Hepatocyte (in vitro differentiated cells): ENCODE data around the gene MAD1L1. TPM values are rescaled to one million over a fixed set of nuclear protein-coding genes. Genes with fewer than 3 reads are reported as not detected.

ENCODE experiments used
- DNase-seq: peaks from one replicate; pipeline ENCODE4 v3.0.0-alpha.2; 2016; ENCODE audit warnings: low spot score
- H2AFZ ChIP-seq: fragments of 200-600 bp; sonication (generic); 2 replicates; pipeline ENCODE4 v1.6.0; 2016; ENCODE audit warnings: antibody characterized with exemption, mild to moderate bottlenecking
- H3K27ac ChIP-seq: fragments of 200-600 bp; sonication (generic); 2 replicates; pipeline ENCODE4 v1.5.1; 2016; ENCODE audit warnings: mild to moderate bottlenecking
- H3K27me3 ChIP-seq: fragments of 200-600 bp; sonication (generic); 2 replicates; pipeline ENCODE4 v1.6.1; 2016
- H3K36me3 ChIP-seq: fragments of 200-600 bp; sonication (generic); replicated peaks from 2 replicates; pipeline ENCODE4 v1.5.1; 2016; ENCODE audit warnings: low read depth; ENCODE audit not compliant: insufficient read depth
- H3K4me1 ChIP-seq: fragments of 200-600 bp; sonication (generic); 2 replicates; pipeline ENCODE4 v1.5.1; 2016; ENCODE audit warnings: mild to moderate bottlenecking, moderate library complexity; ENCODE audit not compliant: insufficient read depth
- H3K4me2 ChIP-seq: fragments of 200-600 bp; sonication (generic); 2 replicates; pipeline ENCODE4 v1.6.0; 2016
- H3K4me3 ChIP-seq: fragments of 200-600 bp; sonication (generic); 2 replicates; pipeline ENCODE4 v1.5.1; 2016; ENCODE audit warnings: mild to moderate bottlenecking
- H3K79me2 ChIP-seq: fragments of 200-600 bp; sonication (generic); 2 replicates; pipeline ENCODE4 v1.6.0; 2017; ENCODE audit warnings: mild to moderate bottlenecking
- H3K9me2 ChIP-seq: fragments of 200-600 bp; sonication (generic); replicated peaks from 2 replicates; pipeline ENCODE4 v1.6.0; 2017; ENCODE audit warnings: mild to moderate bottlenecking; ENCODE audit not compliant: insufficient read depth
- H3K9me3 ChIP-seq: fragments of 200-600 bp; sonication (generic); 2 replicates; pipeline ENCODE4 v1.5.1; 2016; ENCODE audit warnings: low read depth, mild to moderate bottlenecking
- H4K20me1 ChIP-seq: fragments of 200-600 bp; sonication (generic); 2 replicates; pipeline ENCODE4 v1.6.0; 2016; ENCODE audit warnings: mild to moderate bottlenecking; ENCODE audit not compliant: insufficient read depth, poor library complexity, severe bottlenecking
- EZH2 ChIP-seq: fragments of 200-600 bp; sonication (generic); IDR thresholded peaks from 2 replicates; pipeline ENCODE4 v1.6.1; 2016; ENCODE audit warnings: antibody characterized with exemption, mild to moderate bottlenecking, borderline replicate concordance
- EZH2phosphoT487 ChIP-seq: fragments of 200-600 bp; sonication (generic); IDR thresholded peaks from one replicate; pipeline ENCODE4 v1.6.1; 2018; ENCODE audit warnings: antibody characterized with exemption, mild to moderate bottlenecking, low read depth, moderate library complexity; ENCODE audit not compliant: unreplicated experiment, severe bottlenecking
- WGBS: methylation state at CpG from one replicate; pipeline ENCODE4 v1.1.6; 2016; ENCODE audit warnings: low lambda C conversion rate; ENCODE audit errors: missing lambda C conversion rate; 5-methylcytosine and 5-hydroxymethylcytosine counted together
- polyA plus RNA-seq: library from polyadenylated mRNA; unstranded; fragments of >200 nt; fragmentation: Nextera tagmentation; extraction: Ambion mirVana; gene quantifications from 2 replicates; pipeline ENCODE4 v1.2.1, GENCODE V29; 2016
- total RNA-seq: library from RNA; depleted of rRNA; stranded (reverse); fragments of >200 nt; gene quantifications from 2 replicates; pipeline ENCODE4 v1.2.3, GENCODE V29; 2014
- TF ChIP-seq, protein P1 (sequence below): fragments of 200-600 bp; sonication (generic); IDR thresholded peaks from 2 replicates; pipeline ENCODE4 v1.5.1; 2016; ENCODE audit warnings: antibody characterized with exemption, mild to moderate bottlenecking; ENCODE audit not compliant: poor library complexity

MAD1L1 gene
- total and polyA plus RNA-seq, 2 experiments from 2014 or later: 30.7 to 31.0 TPM

DNA sequence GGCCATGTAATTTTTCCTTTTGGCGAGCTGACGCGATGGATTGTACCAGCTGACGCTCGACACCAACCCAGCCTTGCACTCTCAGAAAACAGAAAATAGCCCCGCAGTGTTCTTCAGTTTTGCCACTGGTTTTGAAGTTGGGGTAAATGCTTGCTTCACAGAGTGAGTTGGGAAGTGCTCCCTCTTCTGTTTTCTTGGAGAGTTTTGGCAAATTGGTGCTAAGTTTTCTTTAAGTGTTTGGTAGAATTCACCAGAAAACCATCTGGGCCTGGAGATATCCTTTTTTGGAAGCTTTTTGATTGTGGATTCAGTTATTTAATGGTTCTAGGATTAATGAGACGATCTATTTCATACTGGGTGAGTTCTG is 309.9 kb downstream of the MAD1L1 start:
- Histone ChIP-seq H3K4me3 (no peak overlapping the region), H3K9me3 (no peaks in the 10 kb centered on the region), H3K36me3 (no peaks in the 10 kb centered on the region), H3K9me2 (no peaks in the 10 kb centered on the region), H3K4me1 (no peaks in the 10 kb centered on the region), H4K20me1 (peaks cover 3% of the 10 kb centered on the region), H3K79me2 (no peaks in the 10 kb centered on the region), H3K4me2 (no peak overlapping the region), H2AFZ (no peak overlapping the region), H3K27ac (no peak overlapping the region), H3K27me3 (no peaks in the 10 kb centered on the region)
- WGBS: 97% methylated on average over 7 of the region's 7 CpGs
- DNase-seq: no peak
- TF ChIP-seq, protein P1, sequence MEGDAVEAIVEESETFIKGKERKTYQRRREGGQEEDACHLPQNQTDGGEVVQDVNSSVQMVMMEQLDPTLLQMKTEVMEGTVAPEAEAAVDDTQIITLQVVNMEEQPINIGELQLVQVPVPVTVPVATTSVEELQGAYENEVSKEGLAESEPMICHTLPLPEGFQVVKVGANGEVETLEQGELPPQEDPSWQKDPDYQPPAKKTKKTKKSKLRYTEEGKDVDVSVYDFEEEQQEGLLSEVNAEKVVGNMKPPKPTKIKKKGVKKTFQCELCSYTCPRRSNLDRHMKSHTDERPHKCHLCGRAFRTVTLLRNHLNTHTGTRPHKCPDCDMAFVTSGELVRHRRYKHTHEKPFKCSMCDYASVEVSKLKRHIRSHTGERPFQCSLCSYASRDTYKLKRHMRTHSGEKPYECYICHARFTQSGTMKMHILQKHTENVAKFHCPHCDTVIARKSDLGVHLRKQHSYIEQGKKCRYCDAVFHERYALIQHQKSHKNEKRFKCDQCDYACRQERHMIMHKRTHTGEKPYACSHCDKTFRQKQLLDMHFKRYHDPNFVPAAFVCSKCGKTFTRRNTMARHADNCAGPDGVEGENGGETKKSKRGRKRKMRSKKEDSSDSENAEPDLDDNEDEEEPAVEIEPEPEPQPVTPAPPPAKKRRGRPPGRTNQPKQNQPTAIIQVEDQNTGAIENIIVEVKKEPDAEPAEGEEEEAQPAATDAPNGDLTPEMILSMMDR: no peak
- no peak for TF ChIP-seq EZH2
- TF ChIP-seq EZH2phosphoT487: no peak

DNA sequence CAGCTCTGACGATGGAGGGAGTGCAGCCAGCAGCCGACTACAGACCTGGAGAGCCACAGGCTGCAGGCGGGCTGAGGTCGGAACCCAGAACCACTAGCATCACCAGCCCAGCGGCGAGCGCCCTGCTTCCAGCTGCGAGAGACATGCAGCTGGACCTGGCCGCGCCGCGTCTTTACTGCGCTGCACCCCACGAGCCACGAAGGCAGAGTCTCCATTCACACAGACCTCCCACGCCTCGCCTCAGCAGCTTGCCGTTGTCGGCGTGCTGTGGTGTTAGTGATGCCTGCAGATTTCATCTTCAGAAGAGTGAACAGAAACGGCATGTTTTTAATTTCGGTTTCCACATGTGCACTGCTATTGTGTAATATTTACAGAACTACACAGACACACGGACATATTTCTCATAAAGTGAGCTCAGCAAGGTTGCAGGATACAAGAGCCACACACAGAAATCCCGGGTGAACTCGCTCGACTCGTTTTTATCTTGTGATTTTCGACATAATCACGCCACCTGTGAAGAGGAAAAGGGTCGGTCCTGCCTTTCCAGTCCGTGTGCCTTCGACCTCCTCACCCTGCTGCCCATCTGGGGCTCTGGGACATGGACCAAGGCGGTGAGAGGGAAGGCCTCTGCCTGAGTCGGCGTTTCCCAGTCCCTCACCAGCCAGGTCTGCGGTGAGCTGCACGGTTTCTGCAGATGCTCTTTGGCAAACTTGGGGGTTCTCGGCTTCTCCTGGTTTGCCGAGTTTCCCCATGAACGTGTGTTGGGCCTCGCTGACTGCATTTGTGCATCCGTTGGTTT is 310.5 kb downstream of the MAD1L1 start:
- Histone ChIP-seq H3K27ac (no peak overlapping the region), H3K27me3 (no peaks in the 10 kb centered on the region), H4K20me1 (peaks cover 3% of the 10 kb centered on the region), H3K4me3 (no peak overlapping the region), H3K9me3 (no peaks in the 10 kb centered on the region), H3K79me2 (no peaks in the 10 kb centered on the region), H3K4me2 (no peak overlapping the region), H2AFZ (no peak overlapping the region), H3K9me2 (no peaks in the 10 kb centered on the region), H3K36me3 (no peaks in the 10 kb centered on the region), H3K4me1 (no peaks in the 10 kb centered on the region)
- WGBS: 88% methylated on average over 42 of the region's 42 CpGs
- no peak for TF ChIP-seq EZH2phosphoT487
- TF ChIP-seq EZH2: no peak
- TF ChIP-seq, protein P1: no peak
- no peak for DNase-seq

DNA sequence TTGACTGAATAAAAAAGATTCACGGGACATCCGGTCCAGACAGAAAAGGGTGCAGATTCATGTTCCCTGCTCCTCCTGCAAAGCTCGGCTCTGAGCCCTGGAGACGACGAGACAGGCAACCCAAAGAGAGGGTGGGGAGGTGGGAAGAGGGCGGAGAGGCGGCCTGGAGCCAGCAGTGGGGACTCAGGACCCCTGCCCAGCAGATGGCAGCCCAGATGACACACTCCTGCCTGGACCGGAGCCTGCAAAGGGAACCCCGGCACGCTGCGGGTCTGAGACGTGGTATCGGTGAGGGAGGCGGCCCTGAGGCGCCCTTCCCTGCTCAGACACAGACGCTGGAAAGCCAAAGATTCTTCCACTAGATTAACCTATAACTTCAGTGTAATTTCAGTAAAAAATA is 311.9 kb downstream of the MAD1L1 start:
- Histone ChIP-seq H3K4me1 (no peaks in the 10 kb centered on the region), H2AFZ (no peak overlapping the region), H3K4me2 (no peak overlapping the region), H3K9me3 (no peaks in the 10 kb centered on the region), H3K79me2 (no peaks in the 10 kb centered on the region), H3K9me2 (no peaks in the 10 kb centered on the region), H3K4me3 (no peak overlapping the region), H3K27me3 (no peaks in the 10 kb centered on the region), H4K20me1 (no peaks in the 10 kb centered on the region), H3K36me3 (no peaks in the 10 kb centered on the region), H3K27ac (no peak overlapping the region)
- no peak for TF ChIP-seq EZH2
- TF ChIP-seq EZH2phosphoT487: no peak
- TF ChIP-seq, protein P1: no peak
- 90% methylated on average over 16 of the region's 16 CpGs for WGBS
- DNase-seq: no peak
